ENCODE measurements around the gene GLIPR1. TPM values are rescaled to one million over a fixed set of nuclear protein-coding genes. Genes with fewer than 3 reads are reported as not detected.
"Not testable (repeated sequence)": the region's sequence is repeated elsewhere in the genome, so short reads cannot be mapped to it uniquely, and the experiment has no call there.

GLIPR1 gene
- total RNA-seq, 2 experiments from 2014 or later = 52.3 to 54.7 TPM

DNA sequence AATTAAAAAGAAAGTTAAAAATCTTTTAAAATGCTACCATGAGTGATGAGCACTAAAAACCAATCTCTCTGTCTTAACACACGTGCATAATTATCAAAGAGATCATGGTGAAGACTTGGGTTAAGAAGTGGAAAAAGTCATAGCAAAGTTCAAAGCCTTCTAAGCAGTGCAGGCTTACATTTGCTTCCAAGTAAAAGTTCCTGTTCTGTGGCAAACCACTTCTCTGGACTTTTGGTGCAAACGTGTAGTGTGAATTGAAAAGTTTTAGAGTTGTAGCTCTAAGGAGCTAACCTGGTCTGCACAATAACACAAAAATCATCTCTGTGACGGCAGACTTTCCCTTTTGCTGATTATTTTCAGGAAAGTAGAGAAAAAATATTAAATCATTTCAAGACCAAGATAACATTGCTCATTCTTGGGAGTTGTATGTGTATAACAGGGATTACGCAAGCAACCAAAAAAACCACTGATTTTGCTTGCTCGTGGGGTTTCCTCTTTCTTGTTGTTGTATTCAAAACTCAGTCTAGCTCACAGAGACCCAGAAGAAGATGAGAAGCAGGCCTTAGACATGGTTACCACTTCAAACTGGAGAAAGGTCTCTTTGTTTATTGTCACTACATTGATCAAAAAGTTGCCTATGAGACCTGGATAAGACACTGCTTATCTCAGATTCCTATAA lies 2.3 kb upstream of the GLIPR1 start:
- Mint-ChIP-seq H3K27me3 (peaks cover 9% of the 10 kb centered on the region), H3K4me3 (no peak overlapping the region), H3K9me3 (no peaks in the 10 kb centered on the region), H3K4me1 (peaks cover 52% of the 10 kb centered on the region), H3K27ac (peak overlapping the region; percentile 98), H3K36me3 (ENCODE audit: low read depth) (peaks cover 9% of the 10 kb centered on the region)
- POLR2A ChIA-PET = interaction anchor here (2.3 to 4.2 kb wide), 2 partner anchors 33 to 87 kb away, joined by 9 to 26 read pairs; partner anchors contain the start of genes GLIPR1L2 and KRR1
- CTCF ChIA-PET = interaction anchor here (1.1 to 4.4 kb wide), 2 partner anchors 10 to 87 kb away, joined by 3 to 29 read pairs; partner anchors contain the start of gene GLIPR1L2
- peak; percentile 41 for DNase-seq

DNA sequence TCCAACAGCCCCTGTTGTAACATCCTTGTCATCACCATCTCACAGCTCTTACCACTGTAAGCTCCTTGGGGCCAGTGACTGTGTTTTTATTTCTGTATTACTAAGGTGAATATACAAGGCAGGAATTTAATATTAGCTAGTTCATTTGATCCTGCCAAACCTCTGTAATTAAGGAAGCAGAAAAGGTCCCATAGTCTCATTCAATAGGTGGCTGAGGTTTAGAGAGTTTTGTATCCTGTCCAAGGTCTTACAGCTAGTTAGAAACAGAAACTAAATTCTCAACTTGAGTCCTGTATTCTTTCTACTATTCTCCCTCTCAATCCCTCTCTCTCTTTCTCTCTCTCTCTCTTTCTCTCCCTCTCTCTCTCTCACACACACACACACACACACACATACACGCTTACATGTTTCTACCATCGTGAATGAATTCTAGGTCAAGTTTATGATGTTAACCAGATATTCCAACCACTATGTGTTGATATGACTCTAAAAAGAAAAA lies 543 bp upstream of the GLIPR1 start:
- H3K4me3 Mint-ChIP-seq = peak overlapping the region; percentile 87

DNA sequence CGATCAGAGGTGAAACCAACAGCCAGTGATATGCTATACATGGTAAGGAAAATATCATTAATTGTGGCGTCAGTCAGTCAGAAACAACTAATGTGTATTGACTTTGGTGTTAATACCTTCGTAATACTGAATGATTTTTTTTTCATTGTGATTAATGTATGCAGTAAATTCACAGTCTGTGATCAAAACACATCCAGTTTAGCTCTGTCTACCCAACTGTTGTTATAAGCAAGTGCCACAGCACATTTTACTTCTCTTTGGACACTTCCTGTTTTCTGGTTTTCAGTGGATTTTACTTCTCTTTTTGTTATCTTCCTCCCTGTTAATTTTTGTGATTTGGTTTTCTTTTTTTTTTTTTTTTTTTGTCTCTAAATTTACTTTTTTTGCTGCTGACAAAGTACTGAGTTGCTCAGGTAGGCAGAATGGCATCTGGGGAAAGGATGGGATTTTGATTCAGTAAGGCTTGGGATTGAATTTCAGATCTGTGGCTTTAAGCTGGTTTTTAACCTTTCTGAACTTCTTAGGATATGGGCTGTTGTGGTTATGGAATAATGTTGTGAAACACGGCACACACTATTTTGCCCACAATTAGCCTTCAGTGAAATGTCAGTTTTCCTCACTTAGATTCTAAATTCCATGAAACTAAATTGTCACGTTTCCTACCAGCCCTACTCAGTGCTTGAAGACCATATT lies 604 bp downstream of the GLIPR1 start:
- Mint-ChIP-seq H3K4me3 (peak overlapping the region; percentile 87), H3K27me3 (peaks cover 2% of the 10 kb centered on the region), H3K36me3 (ENCODE audit: low read depth) (peaks cover 27% of the 10 kb centered on the region), H3K4me1 (peaks cover 74% of the 10 kb centered on the region), H3K27ac (peak overlapping the region; percentile 98), H3K9me3 (no peaks in the 10 kb centered on the region)
- POLR2A ChIA-PET = interaction anchor here (0.7 to 4.2 kb wide), 23 partner anchors 8 to 604 kb away, joined by 3 to 26 read pairs (median 4); partner anchors contain the start of genes GLIPR1L1, GLIPR1L2, KRR1 and NAP1L1
- CTCF ChIA-PET = interaction anchor here (0.7 to 4.4 kb wide), 9 partner anchors 22 to 556 kb away, joined by 3 to 29 read pairs (median 3); partner anchors contain the start of genes GLIPR1L1, GLIPR1L2 and PHLDA1
- no peak for DNase-seq

More for the DNA sequence above, 543 bp upstream of the GLIPR1 start:
- Mint-ChIP-seq H3K27ac (peak overlapping the region; percentile 98), H3K4me1 (peaks cover 68% of the 10 kb centered on the region), H3K27me3 (peaks cover 2% of the 10 kb centered on the region), H3K36me3 (ENCODE audit: low read depth) (peaks cover 25% of the 10 kb centered on the region), H3K9me3 (no peaks in the 10 kb centered on the region)
- ChIA-PET POLR2A (interaction anchor here (0.7 to 4.2 kb wide), 18 partner anchors 9 to 1079 kb away, joined by 3 to 26 read pairs (median 4); partner anchors contain the start of genes GLIPR1L1, GLIPR1L2, KRR1 and NAP1L1), CTCF (interaction anchor here (0.9 to 4.4 kb wide), 9 partner anchors 23 to 557 kb away, joined by 3 to 29 read pairs (median 3); partner anchors contain the start of genes GLIPR1L1, GLIPR1L2, KRR1 and PHLDA1)
- DNase-seq = no peak

DNA sequence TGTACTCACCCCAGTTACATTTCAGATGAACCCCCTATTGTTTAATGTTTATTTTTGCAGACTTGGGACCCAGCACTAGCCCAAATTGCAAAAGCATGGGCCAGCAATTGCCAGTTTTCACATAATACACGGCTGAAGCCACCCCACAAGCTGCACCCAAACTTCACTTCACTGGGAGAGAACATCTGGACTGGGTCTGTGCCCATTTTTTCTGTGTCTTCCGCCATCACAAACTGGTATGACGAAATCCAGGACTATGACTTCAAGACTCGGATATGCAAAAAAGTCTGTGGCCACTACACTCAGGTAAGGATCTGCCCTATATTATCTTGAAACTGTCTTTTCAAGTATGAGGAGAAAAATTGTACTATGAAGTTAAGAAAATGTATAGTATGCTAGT lies 1.2 kb downstream of the GLIPR1 start:
- peak overlapping the region; percentile 98 for H3K27ac Mint-ChIP-seq
- ChIA-PET POLR2A (interaction anchor here (0.9 to 3.9 kb wide), 9 partner anchors 8 to 602 kb away, joined by 3 to 25 read pairs (median 8); partner anchors contain the start of genes GLIPR1L1, KRR1, NAP1L1 and PHLDA1), CTCF (interaction anchor here (1.2 to 4.4 kb wide), 4 partner anchors 25 to 550 kb away, joined by 3 to 29 read pairs (median 8); partner anchors contain the start of genes GLIPR1L1, GLIPR1L2 and PHLDA1)
- no peaks in the 10 kb centered on the region for H3K9me3 Mint-ChIP-seq
- H3K27me3 Mint-ChIP-seq = peaks cover 2% of the 10 kb centered on the region
- peaks cover 77% of the 10 kb centered on the region for H3K4me1 Mint-ChIP-seq
- no peak for DNase-seq
- H3K4me3 Mint-ChIP-seq = peak overlapping the region; percentile 87
- peaks cover 31% of the 10 kb centered on the region for H3K36me3 Mint-ChIP-seq (ENCODE audit: low read depth)

DNA sequence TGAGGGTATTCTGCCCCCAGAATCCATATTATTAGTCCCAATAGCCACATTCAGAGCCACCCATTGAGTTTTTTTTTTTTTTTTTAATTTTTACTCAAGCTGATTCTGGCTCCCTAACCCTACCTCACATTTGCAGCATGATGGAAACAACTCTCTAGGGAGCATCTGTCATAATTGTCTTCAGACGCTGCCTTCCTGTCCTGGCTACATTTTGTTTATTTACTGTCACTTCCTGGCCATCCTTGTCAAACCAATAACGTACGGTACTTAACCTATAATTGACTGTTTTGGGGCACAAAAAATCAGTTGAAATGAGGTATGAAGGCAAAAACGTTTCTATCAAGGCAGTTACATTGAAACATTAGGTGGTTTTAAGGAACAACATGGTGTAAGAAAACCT lies 2.1 kb downstream of the GLIPR1 start:
- POLR2A ChIA-PET = interaction anchor here (1.2 to 3.9 kb wide), 5 partner anchors 14 to 601 kb away, joined by 3 to 17 read pairs (median 13); partner anchors contain the start of genes KRR1, NAP1L1 and PHLDA1
- Mint-ChIP-seq H3K4me3 (peak overlapping the region; percentile 87), H3K4me1 (peaks cover 72% of the 10 kb centered on the region), H3K9me3 (no peaks in the 10 kb centered on the region), H3K27me3 (no peaks in the 10 kb centered on the region), H3K27ac (peak overlapping the region; percentile 75), H3K36me3 (ENCODE audit: low read depth) (peaks cover 36% of the 10 kb centered on the region)
- DNase-seq = no peak
- CTCF ChIA-PET = interaction anchor here (0.7 to 7.7 kb wide), 7 partner anchors 8 to 549 kb away, joined by 3 to 65 read pairs (median 5); partner anchors contain the start of genes GLIPR1L2 and PHLDA1

DNA sequence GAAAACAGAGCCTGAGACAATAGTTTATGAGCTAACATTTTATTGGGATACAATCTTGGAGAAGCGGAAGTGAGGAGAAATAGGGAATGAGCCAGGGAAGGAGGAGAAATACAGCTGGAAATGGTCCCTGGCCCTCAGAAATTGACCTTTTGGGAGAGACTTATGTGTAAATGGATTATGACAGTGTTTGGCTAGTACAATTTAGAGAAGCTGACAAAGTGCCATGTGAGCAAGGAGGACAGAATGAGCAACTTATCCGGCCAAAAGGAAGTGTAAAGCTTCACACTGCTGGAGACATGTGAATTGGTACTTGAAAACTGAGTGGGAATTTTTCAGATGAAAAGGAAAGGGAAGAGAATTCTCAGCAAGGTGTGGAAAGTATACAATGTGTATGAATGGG lies 2.9 kb downstream of the GLIPR1 start:
- Mint-ChIP-seq H3K4me1 (peaks cover 67% of the 10 kb centered on the region), H3K4me3 (peak overlapping the region; percentile 87), H3K36me3 (ENCODE audit: low read depth) (peaks cover 37% of the 10 kb centered on the region), H3K27me3 (no peaks in the 10 kb centered on the region), H3K9me3 (no peaks in the 10 kb centered on the region), H3K27ac (peak overlapping the region; percentile 18)
- ChIA-PET CTCF (interaction anchor here (0.8 to 7.7 kb wide), 11 partner anchors 9 to 554 kb away, joined by 3 to 65 read pairs (median 15); partner anchors contain the start of genes GLIPR1L1, GLIPR1L2, KRR1 and PHLDA1), POLR2A (interaction anchor here (0.9 to 3.9 kb wide), 8 partner anchors 11 to 591 kb away, joined by 3 to 17 read pairs (median 5); partner anchors contain the start of genes KRR1 and PHLDA1)
- DNase-seq = no peak

DNA sequence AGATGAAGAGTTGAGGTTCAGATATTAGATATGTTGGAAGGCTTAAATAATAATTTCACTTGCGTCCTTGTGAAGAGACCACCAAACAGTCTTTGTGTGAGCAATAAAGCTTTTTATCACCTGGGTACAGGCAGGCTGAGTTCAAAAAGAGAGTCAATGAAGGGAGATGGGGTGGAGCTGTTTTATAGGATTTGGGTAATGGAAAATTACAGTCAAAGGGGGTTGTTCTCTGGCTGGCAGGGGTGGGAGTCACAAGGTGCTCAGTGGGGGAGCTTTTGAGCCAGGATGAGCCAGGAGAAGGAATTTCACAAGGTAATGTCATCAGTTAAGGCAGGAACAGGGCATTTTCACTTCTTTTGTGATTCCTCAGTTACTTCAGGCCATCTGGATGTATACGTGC lies 3.9 kb downstream of the GLIPR1 start:
- not testable (repeated sequence) for H3K27me3 Mint-ChIP-seq, H3K4me3 Mint-ChIP-seq, DNase-seq, H3K9me3 Mint-ChIP-seq, H3K27ac Mint-ChIP-seq
- peaks cover 44% of the 10 kb centered on the region for H3K36me3 Mint-ChIP-seq (ENCODE audit: low read depth)
- POLR2A ChIA-PET = interaction anchor here (0.8 to 3.9 kb wide), 9 partner anchors 10 to 592 kb away, joined by 3 to 17 read pairs (median 5); partner anchors contain the start of genes GLIPR1L1, GLIPR1L2, KRR1 and PHLDA1
- CTCF ChIA-PET = interaction anchor here (0.7 to 7.7 kb wide), 29 partner anchors 9 to 559 kb away, joined by 3 to 65 read pairs (median 5); partner anchors contain the start of genes CAPS2, GLIPR1L1, GLIPR1L2 and KRR1
- H3K4me1 Mint-ChIP-seq = peaks cover 65% of the 10 kb centered on the region

DNA sequence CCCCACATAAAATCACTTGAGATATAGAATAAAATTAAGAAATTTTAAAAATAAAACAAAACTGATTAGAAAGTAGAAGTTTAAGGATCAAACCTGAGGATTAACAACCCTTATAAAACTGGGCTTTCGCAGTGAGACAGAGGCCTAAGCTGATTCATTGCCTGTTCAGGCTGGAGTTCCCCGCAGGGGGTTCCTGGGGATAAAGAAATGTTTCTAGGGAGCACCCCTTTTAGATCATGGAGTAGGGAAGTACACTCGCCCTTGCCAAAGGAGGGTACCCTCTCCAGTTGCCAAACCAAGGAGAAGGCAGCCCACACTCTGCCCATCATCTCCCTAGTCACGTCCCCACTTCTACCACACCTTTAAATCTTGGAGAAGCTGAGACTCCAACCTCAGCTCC lies 6.8 kb downstream of the GLIPR1 start:
- H3K27me3 Mint-ChIP-seq = no peaks in the 10 kb centered on the region
- peaks cover 46% of the 10 kb centered on the region for H3K36me3 Mint-ChIP-seq (ENCODE audit: low read depth)
- ChIA-PET POLR2A (no interaction called here), CTCF (interaction anchor here (7.7 kb wide), 1 partner anchor 15 kb away, joined by 65 read pairs; no protein-coding TSS in a partner anchor)
- no peaks in the 10 kb centered on the region for H3K9me3 Mint-ChIP-seq
- no peak overlapping the region for H3K27ac Mint-ChIP-seq
- DNase-seq = no peak
- no peak overlapping the region for H3K4me3 Mint-ChIP-seq
- H3K4me1 Mint-ChIP-seq = peaks cover 51% of the 10 kb centered on the region

DNA sequence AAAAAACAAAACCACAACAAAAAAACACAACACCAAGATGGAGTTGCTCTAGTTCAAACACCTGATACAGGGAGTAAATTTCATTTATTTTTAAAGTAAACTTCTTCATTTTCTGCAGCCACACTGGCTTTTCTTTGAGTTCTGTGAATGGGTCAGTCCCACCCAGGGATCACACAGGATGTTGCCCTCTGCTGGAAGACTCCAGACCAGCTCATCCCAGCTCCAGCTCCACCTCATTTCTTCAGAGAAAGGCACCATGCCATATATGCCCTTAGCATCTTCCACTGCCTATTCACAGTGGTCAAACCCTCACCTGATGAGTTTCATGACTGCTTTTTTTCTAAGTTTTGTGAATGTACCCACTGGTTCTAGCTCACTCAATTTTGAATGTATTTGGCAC lies 8.0 kb downstream of the GLIPR1 start:
- peaks cover 43% of the 10 kb centered on the region for H3K4me1 Mint-ChIP-seq
- H3K4me3 Mint-ChIP-seq = no peak overlapping the region
- H3K27ac Mint-ChIP-seq = no peak overlapping the region
- no peaks in the 10 kb centered on the region for H3K9me3 Mint-ChIP-seq
- no peaks in the 10 kb centered on the region for H3K27me3 Mint-ChIP-seq
- DNase-seq = no peak
- peaks cover 46% of the 10 kb centered on the region for H3K36me3 Mint-ChIP-seq (ENCODE audit: low read depth)
- POLR2A ChIA-PET = interaction anchor here (2.3 kb wide), 1 partner anchor 8 kb away, joined by 10 read pairs; the partner anchor contains the start of gene GLIPR1
- CTCF ChIA-PET = interaction anchor here (0.8 to 7.7 kb wide), 6 partner anchors 10 to 97 kb away, joined by 3 to 65 read pairs (median 4); partner anchors contain the start of gene GLIPR1L2

DNA sequence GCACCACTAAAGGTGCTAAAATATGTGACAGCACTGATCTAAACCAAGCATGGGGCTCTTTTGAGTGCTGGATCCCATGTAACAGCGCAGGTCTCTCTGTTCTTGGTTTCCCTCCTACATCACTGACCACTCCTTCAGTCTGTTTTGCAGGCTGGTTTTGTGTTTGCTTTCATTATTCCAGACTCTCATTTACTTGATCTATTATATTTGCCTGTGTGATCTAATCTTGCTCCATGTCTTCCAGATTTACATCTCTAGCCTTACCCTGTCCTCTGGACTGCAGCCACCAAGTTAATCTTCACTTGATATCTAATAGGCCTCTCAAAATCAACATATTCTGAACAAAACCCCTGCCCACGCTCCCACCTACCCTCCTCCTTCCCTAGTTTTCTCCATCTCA lies 8.6 kb downstream of the GLIPR1 start:
- Mint-ChIP-seq H3K4me3 (no peak overlapping the region), H3K4me1 (peaks cover 39% of the 10 kb centered on the region), H3K36me3 (ENCODE audit: low read depth) (peaks cover 46% of the 10 kb centered on the region), H3K9me3 (no peaks in the 10 kb centered on the region), H3K27ac (no peak overlapping the region), H3K27me3 (no peaks in the 10 kb centered on the region)
- DNase-seq = no peak
- ChIA-PET POLR2A (interaction anchor here (2.3 kb wide), 1 partner anchor 8 kb away, joined by 10 read pairs; the partner anchor contains the start of gene GLIPR1), CTCF (interaction anchor here (0.8 to 7.7 kb wide), 5 partner anchors 10 to 98 kb away, joined by 3 to 65 read pairs (median 5); partner anchors contain the start of gene GLIPR1L2)

DNA sequence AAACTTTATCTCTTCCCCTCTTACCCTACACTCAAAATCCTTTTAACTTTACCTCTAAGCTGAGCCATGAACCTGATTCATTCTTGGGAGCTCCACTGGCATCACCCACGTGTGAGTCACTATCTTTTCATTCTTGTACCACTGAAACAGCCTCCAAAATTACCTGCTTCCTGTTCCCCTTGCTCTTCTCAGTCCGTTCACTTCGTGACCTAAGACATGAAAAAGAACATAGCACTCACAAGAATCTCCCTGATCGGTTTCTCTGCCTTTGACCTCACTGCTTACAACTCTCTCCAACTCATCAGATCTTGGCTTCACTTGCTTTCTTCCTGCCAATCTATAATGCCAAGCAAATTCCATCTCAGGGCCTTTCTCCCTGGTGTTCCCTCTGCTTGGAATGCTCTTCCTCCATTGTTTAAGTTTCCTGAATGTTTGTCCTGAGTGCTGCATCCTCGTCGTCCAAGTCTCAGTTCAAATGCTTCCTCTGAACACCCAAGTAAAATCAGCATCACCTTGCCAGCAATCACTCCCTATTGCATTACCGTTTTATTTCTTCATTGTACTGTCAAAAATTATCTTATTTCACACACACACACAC lies 9.2 kb downstream of the GLIPR1 start:
- Mint-ChIP-seq H3K36me3 (ENCODE audit: low read depth) (peaks cover 44% of the 10 kb centered on the region), H3K4me1 (peaks cover 35% of the 10 kb centered on the region)
- POLR2A ChIA-PET = interaction anchor here (2.3 kb wide), 1 partner anchor 9 kb away, joined by 10 read pairs; the partner anchor contains the start of gene GLIPR1

More for the DNA sequence above, 9.2 kb downstream of the GLIPR1 start:
- Mint-ChIP-seq H3K27me3 (no peaks in the 10 kb centered on the region), H3K27ac (peak overlapping the region; percentile 29), H3K4me3 (no peak overlapping the region), H3K9me3 (no peaks in the 10 kb centered on the region)
- CTCF ChIA-PET = interaction anchor here (1.7 to 7.7 kb wide), 3 partner anchors 13 to 99 kb away, joined by 5 to 65 read pairs (median 6); partner anchors contain the start of gene GLIPR1L2
- DNase-seq = no peak
